HepG2 (cell line): ENCODE data around the gene TMEM131L.

Source experiments
- AFF4 ChIP-seq: sonication (generic); formaldehyde crosslinking; IDR thresholded peaks from 2 replicates; pipeline ENCODE4 v1.4.0; 2020; ENCODE audit warnings: missing genetic modification reagents
- FOXM1 ChIP-seq: sonication (generic); formaldehyde crosslinking; IDR thresholded peaks from 2 replicates; pipeline ENCODE4 v1.5.0; 2020; ENCODE audit warnings: missing genetic modification reagents
- POLR2A ChIP-seq, 2 experiments: IDR thresholded peaks; 2 replicates each; pipeline ENCODE4 v1.6.1; 2011; ENCODE audit warnings: low read depth in 2 of 2, low read length in 2 of 2, mild to moderate bottlenecking in 1 of 2, moderate library complexity in 1 of 2; ENCODE audit not compliant: insufficient read depth in 1 of 2
- RAD21 ChIP-seq: fragments of 450-650 bp; formaldehyde crosslinking; IDR thresholded peaks from 2 replicates; pipeline ENCODE4 v1.5.0; 2020; ENCODE audit warnings: mild to moderate bottlenecking
- SIN3A ChIP-seq: IDR thresholded peaks from 2 replicates; pipeline ENCODE4 v1.6.1; 2011; ENCODE audit warnings: low read depth, mild to moderate bottlenecking, control low read depth, low read length, borderline replicate concordance
- ZBTB33 ChIP-seq: sonication (generic); formaldehyde crosslinking; IDR thresholded peaks from 2 replicates; pipeline ENCODE4 v1.4.0; 2020; ENCODE audit warnings: missing genetic modification reagents
- ZKSCAN1 ChIP-seq: fragments of 150-350 bp; IDR thresholded peaks from 2 replicates; pipeline ENCODE4 v1.6.1; 2014; ENCODE audit warnings: low read length
- ZNF274 ChIP-seq: sonication (generic); formaldehyde crosslinking; IDR thresholded peaks from 2 replicates; pipeline ENCODE4 v1.5.1; 2020; ENCODE audit warnings: mild to moderate bottlenecking, missing genetic modification reagents

GRCh38 chr4:153622093-153622492 is 155.9 kb downstream of the TMEM131L start:
- TF ChIP-seq FOXM1 (CRISPR knock-in tag): no peak
- no peak for TF ChIP-seq ZNF274 (CRISPR knock-in tag)
- TF ChIP-seq POLR2A (IDR thresholded peaks at IDR 0.05; ENCODE audit: insufficient read depth in 1 of 2, low read depth in 2 of 2, low read length in 2 of 2): no peak
- no peak for TF ChIP-seq RAD21 (CRISPR knock-in tag)
- TF ChIP-seq ZKSCAN1: no peak
- no peak for TF ChIP-seq AFF4 (CRISPR knock-in tag)
- no peak for TF ChIP-seq ZBTB33 (CRISPR knock-in tag)
- no peak for TF ChIP-seq SIN3A
